CD4-positive, alpha-beta T cell (primary cell): Measurements from ENCODE around the gene OR5AU1. TPM values are rescaled to one million over a fixed set of nuclear protein-coding genes. Genes with fewer than 3 reads are reported as not detected.
"Not testable (repeated sequence)": the region's sequence is repeated elsewhere in the genome, so short reads cannot be mapped to it uniquely, and the experiment has no call there.

Experiments
- ATAC-seq: fragments of 200-7000 bp; cut with Tn5 transposase; one replicate; pipeline ENCODE4 v1.10.0; 2022; ENCODE audit warnings: mild to moderate bottlenecking; ENCODE audit not compliant: poor library complexity
- CTCF ChIA-PET: fragments of 350-600 bp; sonication (Branson Sonifier 250); formaldehyde crosslinking; loops from one replicate; lab custom pipeline; 2021; ENCODE audit warnings: antibody characterized with exemption, inconsistent platforms; lab: Charles Lee
- POLR2A ChIA-PET: fragments of 350-600 bp; sonication (Branson Sonifier 250); formaldehyde crosslinking; loops from one replicate; lab custom pipeline; 2021; ENCODE audit warnings: antibody characterized with exemption, inconsistent platforms; lab: Charles Lee
- DNase-seq, 14 experiments: peaks; one replicate each; pipeline ENCODE4 v3.0.0-alpha.2; 2013 to 2020; ENCODE audit warnings: mixed read lengths in 2 of 14
- H3K27ac ChIP-seq, 2 donors: one replicate each; pipeline versions ENCODE4 v1.5.1 to v1.7.0; 2013; ENCODE audit warnings: low read length in 2 of 2, low read depth in 1 of 2, mild to moderate bottlenecking in 1 of 2
- H3K27me3 ChIP-seq, 2 experiments: 1 replicate in 1 of 2; 2 replicates in 1 of 2; pipeline versions ENCODE4 v1.6.1 to v1.7.0; 2013; ENCODE audit warnings: low read length in 2 of 2, control low read depth in 1 of 2, mild to moderate bottlenecking in 1 of 2, moderate library complexity in 1 of 2; ENCODE audit not compliant: insufficient read depth in 2 of 2, control insufficient read depth in 1 of 2
- H3K36me3 ChIP-seq: one replicate; pipeline ENCODE4 v1.6.1; 2013; ENCODE audit warnings: low read length, control low read depth; ENCODE audit not compliant: insufficient read depth
- H3K4me1 ChIP-seq: one replicate; pipeline ENCODE4 v1.6.1; 2013; ENCODE audit warnings: low read length, control low read depth; ENCODE audit not compliant: insufficient read depth
- H3K4me3 ChIP-seq: one replicate; pipeline ENCODE4 v1.5.1; 2013; ENCODE audit warnings: mild to moderate bottlenecking, low read length, moderate library complexity
- H3K9me3 ChIP-seq, 2 experiments: 1 replicate in 1 of 2; 2 replicates in 1 of 2; pipeline versions ENCODE4 v1.6.1 to v1.7.0; 2013; ENCODE audit warnings: low read length in 2 of 2, mild to moderate bottlenecking in 2 of 2, control low read depth in 1 of 2, moderate library complexity in 1 of 2; ENCODE audit not compliant: control insufficient read depth in 1 of 2, insufficient read depth in 1 of 2
- H3K27ac Mint-ChIP-seq: one replicate; pipeline ENCODE4 v1.8.0; 2020; ENCODE audit warnings: mixed read lengths
- H3K27me3 Mint-ChIP-seq: one replicate; pipeline ENCODE4 v1.8.0; 2021; ENCODE audit warnings: mixed read lengths
- H3K36me3 Mint-ChIP-seq: one replicate; pipeline ENCODE4 v1.8.0; 2021; ENCODE audit warnings: low read depth, mixed read lengths
- H3K4me1 Mint-ChIP-seq: one replicate; pipeline ENCODE4 v1.8.0; 2021; ENCODE audit warnings: low read depth, mixed read lengths
- H3K4me3 Mint-ChIP-seq: one replicate; pipeline ENCODE4 v1.8.0; 2020; ENCODE audit warnings: mild to moderate bottlenecking, mixed read lengths
- H3K9me3 Mint-ChIP-seq: one replicate; pipeline ENCODE4 v1.8.0; 2020; ENCODE audit warnings: mixed read lengths
- CTCF ChIP-seq: fragments of 200-600 bp; IDR thresholded peaks from one replicate; pipeline ENCODE4 v1.8.0; 2022; ENCODE audit warnings: antibody characterized with exemption, mild to moderate bottlenecking
- intact Hi-C, 2 experiments: fragments of 100-400 bp; cut with DNase I in 1 of 2; cut with micrococcal nuclease in 1 of 2; formaldehyde crosslinking; loops; one replicate each; pipeline versions ENCODE4 v1.15.1 to v1.9.0; 2023 to 2025; cut with DNase I, micrococcal nuclease
- total RNA-seq, 174 experiments: library from RNA in 2 of 174; stranded (reverse) in 2 of 174; gene quantifications; one replicate each; pipeline ENCODE4 v1.2.3 and lab custom pipeline; 2021 to 2026

Gene OR5AU1
- total RNA-seq, 2 experiments from 2014 or later: not detected

GRCh38 chr14:21168055-21168454 lies 12.2 kb upstream of the OR5AU1 start:
- Histone ChIP-seq H3K9me3 (peaks cover 0 to 9% of the 10 kb centered on the region in 2 experiments), H3K4me1 (no peaks in the 10 kb centered on the region), H3K27me3 (peaks cover 9 to 12% of the 10 kb centered on the region in 2 experiments), H3K4me3 (no peak overlapping the region), H3K36me3 (no peaks in the 10 kb centered on the region), H3K27ac (no peak overlapping the region)
- intact Hi-C loops: no loop called here
- ATAC-seq (no peak), DNase-seq (no peak)
- ChIA-PET CTCF (no interaction called here), POLR2A (no interaction called here)
- Mint-ChIP-seq H3K27me3 (peaks cover 14% of the 10 kb centered on the region), H3K36me3 (no peaks in the 10 kb centered on the region), H3K4me1 (no peaks in the 10 kb centered on the region), H3K27ac (no peak overlapping the region), H3K9me3 (no peaks in the 10 kb centered on the region), H3K4me3 (no peak overlapping the region)
- no peak for TF ChIP-seq CTCF

GRCh38 chr14:21165670-21166069 lies 9.8 kb upstream of the OR5AU1 start:
- H3K4me3 Mint-ChIP-seq, ATAC-seq, H3K27ac Mint-ChIP-seq, H3K36me3 ChIP-seq, H3K9me3 ChIP-seq, CTCF ChIA-PET, H3K4me1 Mint-ChIP-seq, H3K9me3 Mint-ChIP-seq, intact Hi-C loops, DNase-seq, H3K4me1 ChIP-seq, H3K27ac ChIP-seq, H3K36me3 Mint-ChIP-seq, POLR2A ChIA-PET, H3K4me3 ChIP-seq: not testable (repeated sequence)
- peaks cover 11 to 22% of the 10 kb centered on the region in 2 experiments for H3K27me3 ChIP-seq
- H3K27me3 Mint-ChIP-seq: peaks cover 30% of the 10 kb centered on the region

GRCh38 chr14:21165002-21165605 lies 9.2 kb upstream of the OR5AU1 start:
- H3K27ac ChIP-seq, H3K9me3 Mint-ChIP-seq, POLR2A ChIA-PET, ATAC-seq, intact Hi-C loops, H3K4me1 ChIP-seq, H3K4me3 ChIP-seq, H3K4me1 Mint-ChIP-seq, CTCF ChIA-PET, H3K4me3 Mint-ChIP-seq, H3K36me3 ChIP-seq, H3K9me3 ChIP-seq, DNase-seq, H3K36me3 Mint-ChIP-seq, H3K27ac Mint-ChIP-seq: not testable (repeated sequence)
- H3K27me3 ChIP-seq: peaks cover 7 to 22% of the 10 kb centered on the region in 2 experiments
- peaks cover 25% of the 10 kb centered on the region for H3K27me3 Mint-ChIP-seq

GRCh38 chr14:21163871-21164291 lies 8.0 kb upstream of the OR5AU1 start:
- Mint-ChIP-seq H3K4me1 (no peaks in the 10 kb centered on the region), H3K36me3 (no peaks in the 10 kb centered on the region), H3K9me3 (no peaks in the 10 kb centered on the region), H3K4me3 (no peak overlapping the region), H3K27ac (no peak overlapping the region), H3K27me3 (peaks cover 24% of the 10 kb centered on the region)
- intact Hi-C loops: no loop called here
- Histone ChIP-seq H3K4me1 (no peaks in the 10 kb centered on the region), H3K4me3 (no peak overlapping the region), H3K27me3 (peaks cover 4 to 19% of the 10 kb centered on the region in 2 experiments), H3K9me3 (no peaks in the 10 kb centered on the region), H3K36me3 (no peaks in the 10 kb centered on the region), H3K27ac (no peak overlapping the region)
- ATAC-seq (no peak), DNase-seq (no peak)
- POLR2A ChIA-PET: no interaction called here
- CTCF ChIA-PET: no interaction called here
- no peak for TF ChIP-seq CTCF
